DOHH2 (cell line): ENCODE measurements around the gene TBC1D22A.

Experiments
- H3F3A ChIP-seq: fragments of 200-600 bp; sonication (generic), shearing (Covaris generic); 2 replicates; pipeline ENCODE4 v1.6.0; 2016; ENCODE audit warnings: antibody characterized with exemption, mild to moderate bottlenecking; ENCODE audit not compliant: control insufficient read depth, insufficient read depth
- H3K27ac ChIP-seq: fragments of 200-600 bp; sonication (generic); 2 replicates; pipeline ENCODE4 v1.5.1; 2014; ENCODE audit warnings: low read depth, mild to moderate bottlenecking, low read length, moderate library complexity
- H3K27me3 ChIP-seq: fragments of 200-600 bp; sonication (generic); 2 replicates; pipeline ENCODE4 v1.6.1; 2014; ENCODE audit warnings: mild to moderate bottlenecking, low read length, mixed read lengths; ENCODE audit not compliant: control insufficient read depth
- H3K36me3 ChIP-seq: fragments of 200-600 bp; sonication (generic); 2 replicates; pipeline ENCODE4 v1.6.1; 2014; ENCODE audit warnings: mild to moderate bottlenecking, low read length, moderate library complexity, mixed read lengths; ENCODE audit not compliant: control insufficient read depth
- H3K4me1 ChIP-seq: fragments of 200-600 bp; sonication (generic); 2 replicates; pipeline ENCODE4 v1.6.1; 2014; ENCODE audit warnings: mild to moderate bottlenecking, low read length, mixed read lengths; ENCODE audit not compliant: control insufficient read depth
- H3K4me2 ChIP-seq: fragments of 200-600 bp; sonication (generic); 2 replicates; pipeline ENCODE4 v1.6.0; 2014; ENCODE audit warnings: mild to moderate bottlenecking, low read length, moderate library complexity
- H3K4me3 ChIP-seq: fragments of 200-600 bp; sonication (generic); 2 replicates; pipeline ENCODE4 v1.5.1; 2014; ENCODE audit warnings: mild to moderate bottlenecking, low read length, mixed read lengths
- H3K79me2 ChIP-seq: fragments of 200-600 bp; sonication (generic); 2 replicates; pipeline ENCODE4 v1.6.1; 2014; ENCODE audit warnings: mild to moderate bottlenecking, low read length, mixed read lengths; ENCODE audit not compliant: control insufficient read depth
- H3K9me2 ChIP-seq: fragments of 200-600 bp; sonication (generic); replicated peaks from 2 replicates; pipeline ENCODE4 v1.6.1; 2014; ENCODE audit warnings: mild to moderate bottlenecking, low read length, mixed read lengths; ENCODE audit not compliant: control insufficient read depth
- H3K9me3 ChIP-seq: fragments of 200-600 bp; sonication (generic); 2 replicates; pipeline ENCODE4 v1.6.1; 2014; ENCODE audit warnings: antibody characterized with exemption, low read length, mixed read lengths; ENCODE audit not compliant: control insufficient read depth, insufficient read depth
- H4K20me1 ChIP-seq: fragments of 200-600 bp; sonication (generic); 2 replicates; pipeline ENCODE4 v1.6.0; 2014; ENCODE audit warnings: low read depth, mild to moderate bottlenecking, antibody characterized with exemption, low read length, moderate library complexity; ENCODE audit not compliant: control insufficient read depth, insufficient read depth
- EZH2phosphoT487 ChIP-seq: fragments of 200-600 bp; sonication (generic); IDR thresholded peaks from 2 replicates; pipeline ENCODE4 v1.6.1; 2017; ENCODE audit warnings: borderline replicate concordance, mild to moderate bottlenecking, antibody characterized with exemption, low read length, moderate library complexity, mixed read lengths
- TF ChIP-seq, protein P1 (sequence below): fragments of 200-600 bp; sonication (generic); IDR thresholded peaks from one replicate; pipeline ENCODE4 v1.5.1; 2014; ENCODE audit warnings: antibody characterized with exemption, mild to moderate bottlenecking, low read depth, low read length; ENCODE audit not compliant: poor library complexity, severe bottlenecking

TBC1D22A gene

DNA sequence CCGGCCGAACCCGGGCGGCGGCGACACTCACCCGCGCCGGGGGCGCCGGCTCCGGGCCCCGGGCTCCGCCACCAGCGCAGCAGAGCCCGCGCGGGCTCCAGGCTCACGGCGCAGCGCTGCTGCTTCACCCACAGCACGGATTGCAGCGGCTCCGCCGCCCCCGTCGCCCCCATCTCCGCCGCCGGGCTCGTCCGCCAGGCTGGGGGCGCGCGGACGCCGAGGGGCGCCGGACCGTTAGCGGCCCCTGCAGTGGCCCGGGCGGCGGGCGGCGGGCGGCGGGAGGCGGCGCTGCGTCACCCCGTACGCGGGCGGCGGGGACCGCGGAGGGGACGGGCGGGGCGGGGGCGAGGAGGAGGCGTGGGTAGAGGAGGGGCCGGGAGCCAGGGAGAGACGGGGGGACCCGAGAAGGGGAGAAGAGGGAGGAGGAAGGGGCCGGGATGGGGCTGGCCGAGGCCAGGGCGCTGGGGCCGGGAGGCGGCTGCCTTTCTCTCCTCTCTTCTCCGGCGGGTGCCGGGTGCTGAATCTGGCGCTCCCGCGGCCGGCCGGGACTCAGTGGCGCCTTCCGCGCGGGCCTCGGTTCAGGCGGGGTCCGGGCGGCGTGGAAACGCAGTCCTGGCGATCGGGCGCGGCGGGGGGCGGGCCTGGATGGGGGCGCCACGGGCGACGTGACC, 24.3 kb upstream of the TBC1D22A start, which contains the start of gene CERK:
Gene CERK, minus strand, starts transcription at position 277 of the 671 bp plus-strand sequence. Its CDS starts 104 bp downstream, at position 173.
- H3K4me2 ChIP-seq = peak within 1 kb of the TSS; percentile 92
- peaks cover 3% of the 10 kb centered on the region; the same call in 1 of the 2 replicates for H3F3A ChIP-seq
- H3K9me2 ChIP-seq = no peaks in the 10 kb centered on the region
- peaks cover 6% of the 10 kb centered on the region; the same call in 1 of the 2 replicates for H3K36me3 ChIP-seq
- peaks cover 7% of the 10 kb centered on the region; the same call in 1 of the 2 replicates for H4K20me1 ChIP-seq
- H3K27me3 ChIP-seq = 0 out of 2 replicates have a peak, but pooled peaks cover 2% of the 10 kb centered on the region
- H3K4me1 ChIP-seq = peaks cover 44% of the 10 kb centered on the region
- H3K27ac ChIP-seq = peak within 1 kb of the TSS; percentile 60
- TF ChIP-seq, protein P1, sequence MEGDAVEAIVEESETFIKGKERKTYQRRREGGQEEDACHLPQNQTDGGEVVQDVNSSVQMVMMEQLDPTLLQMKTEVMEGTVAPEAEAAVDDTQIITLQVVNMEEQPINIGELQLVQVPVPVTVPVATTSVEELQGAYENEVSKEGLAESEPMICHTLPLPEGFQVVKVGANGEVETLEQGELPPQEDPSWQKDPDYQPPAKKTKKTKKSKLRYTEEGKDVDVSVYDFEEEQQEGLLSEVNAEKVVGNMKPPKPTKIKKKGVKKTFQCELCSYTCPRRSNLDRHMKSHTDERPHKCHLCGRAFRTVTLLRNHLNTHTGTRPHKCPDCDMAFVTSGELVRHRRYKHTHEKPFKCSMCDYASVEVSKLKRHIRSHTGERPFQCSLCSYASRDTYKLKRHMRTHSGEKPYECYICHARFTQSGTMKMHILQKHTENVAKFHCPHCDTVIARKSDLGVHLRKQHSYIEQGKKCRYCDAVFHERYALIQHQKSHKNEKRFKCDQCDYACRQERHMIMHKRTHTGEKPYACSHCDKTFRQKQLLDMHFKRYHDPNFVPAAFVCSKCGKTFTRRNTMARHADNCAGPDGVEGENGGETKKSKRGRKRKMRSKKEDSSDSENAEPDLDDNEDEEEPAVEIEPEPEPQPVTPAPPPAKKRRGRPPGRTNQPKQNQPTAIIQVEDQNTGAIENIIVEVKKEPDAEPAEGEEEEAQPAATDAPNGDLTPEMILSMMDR = no peak
- no peak for TF ChIP-seq EZH2phosphoT487
- H3K9me3 ChIP-seq = no peaks in the 10 kb centered on the region; the same call in 1 of the 2 replicates
- peak within 1 kb of the TSS; percentile 90 for H3K4me3 ChIP-seq
- H3K79me2 ChIP-seq = peaks cover 42% of the 10 kb centered on the region

DNA sequence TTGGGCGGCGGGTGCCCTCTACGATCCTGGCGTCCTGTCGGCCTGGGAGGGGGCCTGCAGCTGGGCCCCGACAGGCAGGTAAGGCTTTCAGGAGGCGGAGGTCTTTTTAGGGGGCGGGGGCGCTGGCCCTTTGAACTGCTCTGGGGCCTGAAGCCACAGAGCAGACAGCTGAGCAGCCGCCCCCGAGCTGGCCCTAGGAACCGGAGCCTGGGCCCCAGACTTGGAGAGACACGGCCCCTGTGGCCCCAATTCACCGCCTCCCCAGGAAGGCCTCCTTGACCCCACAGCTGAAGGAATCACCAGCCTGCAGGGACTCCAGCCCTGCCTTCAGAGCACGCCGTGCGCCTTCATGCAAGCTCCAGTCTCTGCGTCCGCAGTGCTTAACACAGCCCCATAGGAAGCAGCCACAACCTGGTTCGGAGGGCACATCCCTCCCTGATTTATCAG, 23.8 kb upstream of the TBC1D22A start:
- peaks cover 3% of the 10 kb centered on the region; the same call in 1 of the 2 replicates for H3F3A ChIP-seq
- H3K9me3 ChIP-seq = no peaks in the 10 kb centered on the region; the same call in 1 of the 2 replicates
- TF ChIP-seq, protein P1 = no peak
- no peak for TF ChIP-seq EZH2phosphoT487
- H3K9me2 ChIP-seq = no peaks in the 10 kb centered on the region
- peaks cover 37% of the 10 kb centered on the region for H3K79me2 ChIP-seq
- no peak overlapping the region for H3K27ac ChIP-seq
- H3K27me3 ChIP-seq = 0 out of 2 replicates have a peak, but pooled peaks cover 2% of the 10 kb centered on the region
- peaks cover 7% of the 10 kb centered on the region; the same call in 1 of the 2 replicates for H4K20me1 ChIP-seq
- H3K4me3 ChIP-seq = peak overlapping the region; percentile 72
- peaks cover 6% of the 10 kb centered on the region; the same call in 1 of the 2 replicates for H3K36me3 ChIP-seq
- H3K4me2 ChIP-seq = peak overlapping the region; percentile 86
- peaks cover 44% of the 10 kb centered on the region for H3K4me1 ChIP-seq

DNA sequence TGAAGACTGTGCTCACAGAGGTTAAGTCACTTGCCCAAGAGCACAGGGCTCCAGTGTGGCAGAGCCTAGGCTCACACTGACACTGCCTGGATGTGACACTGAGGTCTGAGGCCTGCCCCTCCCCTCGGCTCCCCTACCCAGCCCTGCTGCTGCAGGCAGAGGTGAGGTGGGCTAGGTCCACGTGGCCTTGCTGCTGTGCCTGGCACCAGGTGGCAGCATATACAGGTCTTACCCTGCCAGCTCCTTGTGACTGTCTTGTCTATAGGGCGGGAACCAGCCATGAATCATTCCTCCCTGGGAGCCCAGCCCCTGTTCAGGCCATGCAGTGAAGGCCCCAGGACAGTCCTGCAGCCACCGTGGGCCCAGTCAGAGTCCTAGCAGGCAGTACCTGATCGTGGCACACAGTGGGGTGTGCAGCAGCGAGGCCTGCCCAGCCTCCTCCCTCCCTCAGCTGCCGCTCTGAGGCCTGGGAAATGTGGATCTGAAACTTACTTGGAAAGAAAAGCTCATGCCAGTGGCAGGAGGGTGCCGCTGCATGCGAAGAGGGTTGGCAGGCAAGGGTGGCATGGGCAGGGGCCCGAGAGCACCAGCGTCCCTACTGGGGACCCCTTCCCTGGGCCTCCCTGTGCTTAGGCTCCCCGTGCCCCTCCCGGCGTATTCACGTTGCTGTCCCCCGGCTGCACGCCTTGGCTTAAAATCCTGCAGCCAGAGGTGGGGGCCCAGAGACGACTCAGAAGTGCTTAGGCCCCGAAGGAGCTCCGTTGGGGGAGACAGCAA, 23.2 kb upstream of the TBC1D22A start:
- Histone ChIP-seq H3K27me3 (0 out of 2 replicates have a peak, but pooled peaks cover 2% of the 10 kb centered on the region), H3K9me2 (no peaks in the 10 kb centered on the region), H3K4me3 (peak overlapping the region; percentile 72; the same call in 1 of the 2 replicates), H3K27ac (no peak overlapping the region), H4K20me1 (peaks cover 7% of the 10 kb centered on the region; the same call in 1 of the 2 replicates), H3F3A (peaks cover 3% of the 10 kb centered on the region; the same call in 1 of the 2 replicates), H3K36me3 (peaks cover 6% of the 10 kb centered on the region; the same call in 1 of the 2 replicates), H3K79me2 (peaks cover 31% of the 10 kb centered on the region), H3K4me2 (peak overlapping the region; percentile 86), H3K9me3 (no peaks in the 10 kb centered on the region; the same call in 1 of the 2 replicates), H3K4me1 (peaks cover 40% of the 10 kb centered on the region)
- TF ChIP-seq EZH2phosphoT487 = no peak
- TF ChIP-seq, protein P1 = no peak
